Hepatocyte (in vitro differentiated cells): ENCODE data around the gene CLCN4.

Source experiments
- EZH2phosphoT487 ChIP-seq: fragments of 200-600 bp; sonication (generic); IDR thresholded peaks from one replicate; pipeline ENCODE4 v1.6.1; 2018; ENCODE audit warnings: antibody characterized with exemption, mild to moderate bottlenecking, low read depth, moderate library complexity; ENCODE audit not compliant: unreplicated experiment, severe bottlenecking
- TF ChIP-seq, protein P1 (sequence below): fragments of 200-600 bp; sonication (generic); IDR thresholded peaks from 2 replicates; pipeline ENCODE4 v1.5.1; 2016; ENCODE audit warnings: antibody characterized with exemption, mild to moderate bottlenecking; ENCODE audit not compliant: poor library complexity

DNA sequence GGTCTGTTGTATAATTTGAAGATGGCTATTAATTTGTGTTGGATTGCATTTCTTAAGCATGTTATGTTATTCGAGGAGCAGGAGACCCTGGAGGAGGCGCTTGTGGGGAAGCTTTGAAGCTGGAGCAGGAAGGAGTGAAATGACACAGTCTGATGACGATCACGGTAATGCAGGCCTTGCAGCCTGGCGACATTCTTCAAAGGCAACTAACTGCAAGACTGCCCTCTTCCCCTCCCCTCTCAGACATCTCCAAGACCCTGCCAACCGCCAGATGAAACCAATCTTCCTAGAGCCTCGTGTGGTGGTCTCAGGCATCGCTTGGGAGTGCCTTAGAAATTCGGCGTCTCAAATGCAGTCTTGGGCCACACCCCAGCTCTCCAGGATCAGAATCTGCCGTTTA is 16.1 kb downstream of the CLCN4 start:
- TF ChIP-seq, protein P1, sequence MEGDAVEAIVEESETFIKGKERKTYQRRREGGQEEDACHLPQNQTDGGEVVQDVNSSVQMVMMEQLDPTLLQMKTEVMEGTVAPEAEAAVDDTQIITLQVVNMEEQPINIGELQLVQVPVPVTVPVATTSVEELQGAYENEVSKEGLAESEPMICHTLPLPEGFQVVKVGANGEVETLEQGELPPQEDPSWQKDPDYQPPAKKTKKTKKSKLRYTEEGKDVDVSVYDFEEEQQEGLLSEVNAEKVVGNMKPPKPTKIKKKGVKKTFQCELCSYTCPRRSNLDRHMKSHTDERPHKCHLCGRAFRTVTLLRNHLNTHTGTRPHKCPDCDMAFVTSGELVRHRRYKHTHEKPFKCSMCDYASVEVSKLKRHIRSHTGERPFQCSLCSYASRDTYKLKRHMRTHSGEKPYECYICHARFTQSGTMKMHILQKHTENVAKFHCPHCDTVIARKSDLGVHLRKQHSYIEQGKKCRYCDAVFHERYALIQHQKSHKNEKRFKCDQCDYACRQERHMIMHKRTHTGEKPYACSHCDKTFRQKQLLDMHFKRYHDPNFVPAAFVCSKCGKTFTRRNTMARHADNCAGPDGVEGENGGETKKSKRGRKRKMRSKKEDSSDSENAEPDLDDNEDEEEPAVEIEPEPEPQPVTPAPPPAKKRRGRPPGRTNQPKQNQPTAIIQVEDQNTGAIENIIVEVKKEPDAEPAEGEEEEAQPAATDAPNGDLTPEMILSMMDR, result peak; percentile 2
- TF ChIP-seq EZH2phosphoT487, result no peak
